Measurements from ENCODE around the gene ZDBF2.
"Not testable (repeated sequence)": the region's sequence is repeated elsewhere in the genome, so short reads cannot be mapped to it uniquely, and the experiment has no call there.

Gene ZDBF2

DNA sequence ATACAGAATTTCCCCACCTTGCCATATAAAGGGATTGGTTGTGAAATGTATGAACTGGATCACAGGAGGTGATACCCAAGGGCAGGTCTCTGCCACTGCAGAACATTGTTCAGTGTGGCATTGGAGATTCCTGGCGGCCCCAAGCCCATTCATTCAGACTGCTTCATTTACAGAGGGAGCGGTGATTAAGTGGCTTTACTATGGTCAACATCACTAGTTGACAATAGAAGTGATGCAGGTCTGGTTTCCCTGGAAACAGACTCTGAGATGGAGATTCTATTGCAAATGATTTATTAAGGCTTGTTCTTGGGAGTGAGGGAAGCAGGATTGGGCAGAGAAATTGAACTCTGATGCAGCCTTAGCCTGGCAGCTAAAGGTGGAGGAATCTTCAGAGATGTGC, 62.4 kb downstream of the ZDBF2 start:
- no peak for DNase-seq

DNA sequence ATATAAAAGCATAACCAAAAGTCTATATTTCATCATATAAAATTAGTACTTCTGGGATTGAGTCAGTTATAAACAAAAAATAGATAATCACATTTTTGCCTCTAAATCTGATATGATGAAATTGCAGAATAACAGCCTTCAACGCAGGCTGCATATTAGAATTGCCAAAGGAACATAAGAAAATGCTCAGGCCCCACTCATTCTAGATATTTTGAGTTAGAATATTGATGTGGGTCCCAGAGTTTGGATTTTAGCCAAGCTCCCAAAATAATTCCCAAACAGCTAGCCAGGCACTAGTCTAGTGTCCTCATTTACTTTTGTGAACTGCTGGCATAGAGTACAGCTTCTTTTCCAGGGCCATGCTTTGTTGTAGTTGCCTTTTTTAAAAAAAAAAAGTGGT, 63.5 kb downstream of the ZDBF2 start:
- DNase-seq, result no peak

DNA sequence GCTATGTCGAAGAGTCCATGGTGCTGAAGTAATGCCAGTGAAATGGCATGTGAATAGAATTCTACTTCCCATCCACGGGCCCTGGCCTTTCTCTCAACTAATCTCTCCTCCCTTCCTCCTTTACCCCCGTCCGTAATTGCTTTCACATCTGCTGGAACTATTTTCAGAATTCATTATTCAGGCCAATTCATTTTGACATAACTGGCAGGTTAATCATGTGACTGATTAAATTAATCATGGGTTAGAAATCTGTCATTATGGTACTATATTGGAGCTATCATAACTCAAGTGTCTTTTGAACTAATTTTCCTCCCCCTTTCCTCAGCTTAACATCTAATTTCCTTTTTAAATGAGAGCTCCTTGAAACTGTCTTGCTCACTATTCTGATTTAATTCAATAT, 66.9 kb downstream of the ZDBF2 start:
- DNase-seq, result no peak

DNA sequence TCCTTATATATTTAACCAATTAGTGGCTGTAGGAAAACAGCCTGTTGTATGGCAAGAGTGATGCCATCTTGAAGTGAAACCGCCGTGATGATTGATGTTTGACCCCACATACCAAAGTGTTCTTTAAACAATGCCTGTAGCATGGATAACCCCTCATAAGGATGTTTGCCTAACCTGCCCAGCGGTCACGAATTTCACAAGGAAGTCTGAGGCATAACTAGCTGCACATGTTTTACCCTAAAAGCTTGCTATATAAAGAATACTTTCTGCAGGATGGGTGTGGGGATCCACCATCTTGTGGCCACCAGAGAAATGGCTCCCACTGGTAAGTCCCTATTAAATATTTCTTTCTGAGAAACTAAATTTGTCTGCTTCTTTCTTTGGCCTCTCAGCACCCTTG, 68.7 kb downstream of the ZDBF2 start:
- DNase-seq, result no peak

DNA sequence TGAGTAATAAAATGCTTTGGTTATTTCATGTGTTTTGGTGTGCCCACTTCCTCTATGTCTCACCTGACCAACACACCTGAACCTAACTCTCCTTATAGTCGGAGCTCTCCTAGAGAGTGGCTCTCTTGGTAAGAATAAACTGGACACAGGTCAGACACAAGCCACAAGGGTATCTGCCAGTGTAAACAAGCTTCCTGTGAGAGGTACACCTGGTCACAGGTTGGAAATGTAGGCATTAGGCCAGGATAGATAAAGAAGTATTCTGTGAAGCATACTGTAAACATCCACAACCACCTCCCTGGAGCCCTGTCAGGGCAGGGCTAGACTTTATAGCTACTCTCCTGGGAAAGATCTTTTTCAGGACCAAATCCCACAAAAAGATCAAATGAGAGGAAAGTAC, 69.4 kb downstream of the ZDBF2 start:
- no peak for DNase-seq

DNA sequence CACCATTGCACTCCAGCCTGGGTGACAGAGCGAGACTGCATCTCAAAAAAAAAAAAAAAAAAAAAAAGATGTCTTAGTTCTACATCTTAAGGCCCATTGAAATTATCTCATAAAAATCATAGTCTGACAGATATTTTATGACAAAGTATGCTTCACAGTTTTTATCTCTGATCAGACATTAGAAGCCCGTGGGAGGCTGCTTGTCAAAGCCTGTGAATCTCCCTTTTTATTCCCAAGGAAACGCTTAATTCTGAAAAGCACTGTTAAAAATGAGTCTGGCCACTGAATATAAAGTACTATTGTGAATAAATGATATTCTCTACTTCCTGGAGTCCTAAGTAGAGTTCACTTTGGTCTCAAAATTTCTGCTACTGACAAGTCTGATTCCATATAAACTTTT, 71.1 kb downstream of the ZDBF2 start:
- no peak for DNase-seq

DNA sequence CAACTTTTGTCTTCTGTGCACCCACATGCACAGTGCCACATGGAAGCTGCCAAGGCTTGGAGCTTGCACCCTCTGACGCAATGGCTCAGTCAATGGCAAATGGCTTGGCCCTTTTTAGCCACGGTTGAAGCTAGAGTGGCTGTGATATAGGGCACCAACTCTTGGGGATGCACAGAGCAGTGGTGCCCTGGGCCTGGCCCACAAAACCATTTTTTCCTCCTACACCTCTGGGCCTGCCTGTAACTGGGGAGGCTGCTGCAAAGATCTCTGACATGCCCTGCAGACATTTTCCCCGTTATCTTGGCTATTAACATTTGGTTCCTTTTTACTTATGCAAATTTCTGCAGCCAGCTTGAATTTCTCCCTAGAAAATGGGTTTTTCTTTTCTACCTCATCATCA, 74.9 kb downstream of the ZDBF2 start:
- DNase-seq, result no peak

DNA sequence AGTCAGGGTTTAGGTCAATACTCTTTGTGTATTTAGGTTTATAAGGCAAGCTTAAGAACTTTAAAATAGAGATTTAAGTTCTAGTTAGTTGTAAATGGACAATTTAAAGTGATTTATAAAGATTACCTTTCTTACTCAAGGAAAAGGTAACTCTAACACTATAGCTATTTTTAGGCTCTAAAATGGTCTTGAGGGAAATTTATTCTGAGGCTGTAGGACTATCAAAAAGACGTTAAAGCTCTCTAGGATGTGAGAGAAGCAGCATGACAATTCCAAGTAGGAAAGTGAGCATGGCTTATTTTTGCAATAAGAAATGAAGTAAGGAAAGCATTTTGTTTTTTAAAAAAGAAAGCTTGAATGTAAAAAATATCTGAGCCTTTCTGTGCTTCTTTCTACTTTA, 78.1 kb downstream of the ZDBF2 start:
- no peak for DNase-seq

DNA sequence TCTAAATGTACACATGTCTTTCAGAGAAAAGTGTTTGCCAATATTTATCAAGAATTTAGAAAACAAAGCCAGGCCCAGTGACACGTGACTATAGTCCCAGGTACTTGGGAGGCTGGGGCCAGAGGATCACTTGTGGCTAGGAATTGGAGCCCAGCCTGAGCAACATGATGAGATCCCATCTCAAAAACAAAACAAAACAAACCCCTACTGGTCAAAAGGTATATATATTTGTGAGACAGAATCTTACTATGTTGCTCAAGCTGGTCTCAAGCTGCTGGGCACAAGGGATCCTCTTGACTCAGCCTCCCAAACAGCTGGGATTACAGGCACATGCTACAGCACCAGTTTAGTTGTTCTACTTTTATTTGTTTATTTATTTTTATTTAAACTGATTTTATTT, 79.2 kb downstream of the ZDBF2 start:
- no peak for DNase-seq

DNA sequence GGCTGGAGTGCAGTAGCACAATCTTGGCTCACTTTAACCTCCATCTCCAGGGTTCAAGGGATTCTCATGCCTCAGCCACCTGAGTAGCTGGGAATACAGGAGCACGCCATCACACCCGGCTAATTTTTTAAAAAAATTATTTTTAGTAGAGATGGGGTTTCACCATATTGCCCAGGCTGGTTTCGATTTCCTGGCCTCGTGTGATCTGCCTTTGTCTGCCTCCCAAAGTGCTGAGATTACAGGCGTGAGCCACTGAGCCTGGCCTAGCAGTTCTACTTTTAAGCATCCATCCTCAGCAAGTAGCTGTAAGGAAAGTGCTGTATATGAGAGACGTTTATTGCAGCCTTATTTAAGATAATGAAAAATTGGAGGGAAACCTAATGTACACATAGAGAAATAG, 79.7 kb downstream of the ZDBF2 start:
- DNase-seq, result no peak

DNA sequence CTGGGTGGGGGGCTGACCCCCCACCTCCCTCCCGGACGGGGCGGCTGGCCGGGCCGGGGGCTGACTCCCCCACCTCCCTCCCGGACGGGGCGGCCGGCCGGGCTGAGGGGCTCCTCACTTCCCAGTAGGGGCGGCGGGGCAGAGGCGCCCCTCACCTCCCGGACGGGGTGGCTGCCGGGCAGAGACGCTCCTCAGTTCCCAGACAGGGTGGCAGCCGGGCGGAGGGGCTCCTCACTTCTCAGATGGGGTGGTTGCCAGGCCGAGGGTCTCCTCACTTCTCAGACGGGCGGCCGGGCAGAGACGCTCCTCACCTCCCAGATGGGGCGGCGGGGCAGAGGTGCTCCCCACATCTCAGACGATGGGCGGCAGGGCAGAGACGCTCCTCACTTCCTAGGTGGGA, 82.4 kb downstream of the ZDBF2 start:
- not testable (repeated sequence) for DNase-seq

DNA sequence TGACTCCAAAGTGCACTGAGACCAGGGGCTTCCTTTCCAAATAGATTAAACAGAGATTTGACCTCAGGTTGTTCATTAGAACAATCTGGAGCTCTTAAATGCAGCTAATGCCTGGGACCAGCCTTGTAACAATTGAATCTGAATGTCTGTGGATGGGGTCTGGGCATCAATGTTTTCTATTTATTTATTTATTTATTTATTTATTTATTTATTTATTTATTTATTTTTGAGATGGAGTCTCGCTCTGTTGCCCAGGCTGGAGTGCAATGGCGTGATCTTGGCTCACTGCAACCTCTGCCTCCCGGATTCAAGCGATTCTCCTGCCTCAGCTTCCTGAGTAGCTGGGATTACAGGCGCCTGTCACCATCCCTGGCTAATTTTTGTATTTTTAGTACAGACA, 86.4 kb downstream of the ZDBF2 start:
- not testable (repeated sequence) for DNase-seq

DNA sequence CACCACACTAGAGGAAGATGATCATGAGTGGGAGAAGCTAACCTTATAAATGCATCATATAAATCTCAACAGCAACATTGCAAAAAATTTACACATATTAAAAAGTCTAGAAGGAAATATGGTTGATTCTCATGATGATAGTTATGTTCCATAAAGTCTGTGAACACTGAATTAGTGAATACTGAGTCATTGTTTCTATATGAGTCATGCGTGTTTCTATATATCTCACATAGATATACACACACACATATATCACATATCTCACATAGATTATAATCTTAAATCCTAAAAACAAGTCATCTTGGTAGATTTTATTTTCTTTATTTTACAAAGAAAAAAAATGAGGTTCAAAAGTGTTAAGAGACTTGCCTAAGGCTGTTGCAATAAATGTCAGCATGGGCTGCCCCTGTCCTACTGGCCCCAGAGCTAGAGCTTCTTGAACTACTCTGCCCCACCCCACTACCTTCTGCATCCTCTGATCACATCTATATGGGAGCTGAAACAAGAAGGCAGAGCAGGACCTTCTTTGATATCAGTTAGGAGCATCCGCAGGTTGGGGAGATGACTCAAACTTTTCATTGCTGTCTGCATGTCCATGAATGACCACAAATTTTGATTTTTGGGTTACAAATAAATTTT, 87.1 kb downstream of the ZDBF2 start:
- DNase-seq, result no peak
